Measurements from ENCODE around the gene MUC4.
"Not testable (repeated sequence)": the region's sequence is repeated elsewhere in the genome, so short reads cannot be mapped to it uniquely, and the experiment has no call there.

The MUC4 gene

GRCh38 chr3:195784031-195784430, 27.7 kb downstream of the MUC4 start:
- H2AFZ ChIP-seq (ENCODE audit: low read length); H3K27ac ChIP-seq (ENCODE audit: low read depth, low read length, poor library complexity, severe bottlenecking); H3K4me2 ChIP-seq (ENCODE audit: low read length); H3F3A ChIP-seq (ENCODE audit: insufficient read depth, low read length); H3K9me3 ChIP-seq (ENCODE audit: low read length); H3K4me1 ChIP-seq (ENCODE audit: insufficient read depth, low read length, severe bottlenecking); H3K9me2 ChIP-seq (ENCODE audit: low read depth, low read length); H3K9ac ChIP-seq (ENCODE audit: low read length); H3K27me3 ChIP-seq (ENCODE audit: insufficient read depth, low read length); H4K20me1 ChIP-seq (ENCODE audit: insufficient read depth, low read length); H3K36me3 ChIP-seq (ENCODE audit: insufficient read depth, low read length); H3K4me3 ChIP-seq (ENCODE audit: low read depth, low read length, poor library complexity, severe bottlenecking); H3K79me2 ChIP-seq (ENCODE audit: insufficient read depth, low read length): not testable (repeated sequence)

- H3F3A ChIP-seq (ENCODE audit: insufficient read depth, low read length); H3K4me2 ChIP-seq (ENCODE audit: low read length): not testable (repeated sequence)
Observed at GRCh38 chr3:195781236-195781635, 30.5 kb downstream of the MUC4 start.

GRCh38 chr3:195777975-195778374, 33.8 kb downstream of the MUC4 start:
- no peak for TF ChIP-seq CTCF (IDR thresholded peaks at IDR 0.05; ENCODE audit: low read length)
- TF ChIP-seq EZH2 (IDR thresholded peaks at IDR 0.05; ENCODE audit: borderline replicate concordance, low read length) = no peak
- Histone ChIP-seq H3K79me2 (ENCODE audit: insufficient read depth, low read length) (no peaks in the 10 kb centered on the region), H3K9me2 (ENCODE audit: low read depth, low read length) (no peaks in the 10 kb centered on the region)

More at GRCh38 chr3:195781236-195781635, 30.5 kb downstream of the MUC4 start:
- H3K27me3 ChIP-seq (ENCODE audit: insufficient read depth, low read length); H3K4me3 ChIP-seq (ENCODE audit: low read depth, low read length, poor library complexity, severe bottlenecking); H3K9me2 ChIP-seq (ENCODE audit: low read depth, low read length); H3K79me2 ChIP-seq (ENCODE audit: insufficient read depth, low read length); H3K4me1 ChIP-seq (ENCODE audit: insufficient read depth, low read length, severe bottlenecking); H4K20me1 ChIP-seq (ENCODE audit: insufficient read depth, low read length); H3K9ac ChIP-seq (ENCODE audit: low read length); H2AFZ ChIP-seq (ENCODE audit: low read length); H3K9me3 ChIP-seq (ENCODE audit: low read length); H3K36me3 ChIP-seq (ENCODE audit: insufficient read depth, low read length); H3K27ac ChIP-seq (ENCODE audit: low read depth, low read length, poor library complexity, severe bottlenecking): not testable (repeated sequence)

GRCh38 chr3:195774917-195775316, 36.8 kb downstream of the MUC4 start:
- H3K4me1 ChIP-seq (ENCODE audit: insufficient read depth, low read length, severe bottlenecking) = no peaks in the 10 kb centered on the region
- H3K9ac ChIP-seq (ENCODE audit: low read length) = no peak overlapping the region
- no peak overlapping the region for H3K4me2 ChIP-seq (ENCODE audit: low read length)
- no peaks in the 10 kb centered on the region for H3K9me2 ChIP-seq (ENCODE audit: low read depth, low read length)
- H3K27me3 ChIP-seq (ENCODE audit: insufficient read depth, low read length) = 0 out of 2 replicates have a peak, but pooled peaks cover 3% of the 10 kb centered on the region
- no peaks in the 10 kb centered on the region for H3K79me2 ChIP-seq (ENCODE audit: insufficient read depth, low read length)
- H3K27ac ChIP-seq (ENCODE audit: low read depth, low read length, poor library complexity, severe bottlenecking) = no peak overlapping the region
- no peaks in the 10 kb centered on the region for H4K20me1 ChIP-seq (ENCODE audit: insufficient read depth, low read length)
- H3K36me3 ChIP-seq (ENCODE audit: insufficient read depth, low read length) = no peaks in the 10 kb centered on the region
- no peaks in the 10 kb centered on the region for H3F3A ChIP-seq (ENCODE audit: insufficient read depth, low read length)
- H3K4me3 ChIP-seq (ENCODE audit: low read depth, low read length, poor library complexity, severe bottlenecking) = no peak overlapping the region
- peak; percentile 49 for TF ChIP-seq CTCF (IDR thresholded peaks at IDR 0.05; ENCODE audit: low read length)
- TF ChIP-seq EZH2 (IDR thresholded peaks at IDR 0.05; ENCODE audit: borderline replicate concordance, low read length) = no peak
- H3K9me3 ChIP-seq (ENCODE audit: low read length) = no peaks in the 10 kb centered on the region
- no peak overlapping the region for H2AFZ ChIP-seq (ENCODE audit: low read length)

More at GRCh38 chr3:195777975-195778374, 33.8 kb downstream of the MUC4 start:
- no peaks in the 10 kb centered on the region for H3K9me3 ChIP-seq (ENCODE audit: low read length)
- H2AFZ ChIP-seq (ENCODE audit: low read length) = no peak overlapping the region
- H3F3A ChIP-seq (ENCODE audit: insufficient read depth, low read length) = no peaks in the 10 kb centered on the region
- H3K27me3 ChIP-seq (ENCODE audit: insufficient read depth, low read length) = no peaks in the 10 kb centered on the region
- no peaks in the 10 kb centered on the region for H3K4me1 ChIP-seq (ENCODE audit: insufficient read depth, low read length, severe bottlenecking)
- no peak overlapping the region for H3K4me3 ChIP-seq (ENCODE audit: low read depth, low read length, poor library complexity, severe bottlenecking)
- H4K20me1 ChIP-seq (ENCODE audit: insufficient read depth, low read length) = no peaks in the 10 kb centered on the region
- no peak overlapping the region for H3K27ac ChIP-seq (ENCODE audit: low read depth, low read length, poor library complexity, severe bottlenecking)
- H3K36me3 ChIP-seq (ENCODE audit: insufficient read depth, low read length) = no peaks in the 10 kb centered on the region
- H3K9ac ChIP-seq (ENCODE audit: low read length) = no peak overlapping the region
- no peak overlapping the region for H3K4me2 ChIP-seq (ENCODE audit: low read length)

All from OCI-LY1 (cell line).